Measurements from ENCODE around the gene GPR18.

The GPR18 gene

GRCh38 chr13:99290894-99291293 is 32.7 kb upstream of the GPR18 start:
- no peak for DNase-seq

GRCh38 chr13:99289674-99290337 is 31.6 kb upstream of the GPR18 start:
- DNase-seq: no peak

GRCh38 chr13:99289271-99289670 is 31.1 kb upstream of the GPR18 start:
- DNase-seq: no peak

GRCh38 chr13:99288089-99288488 is 29.9 kb upstream of the GPR18 start:
- DNase-seq: no peak

- no peak for DNase-seq
These were observed 29.4 kb upstream of the GPR18 start for GRCh38 chr13:99287551-99287950.

- no peak for DNase-seq
These were observed 27.4 kb upstream of the GPR18 start for GRCh38 chr13:99285432-99286182.

- no peak for DNase-seq
These were observed 24.4 kb upstream of the GPR18 start for GRCh38 chr13:99282264-99283231.

- DNase-seq: no peak
These were observed 23.7 kb upstream of the GPR18 start for GRCh38 chr13:99281811-99282263.

GRCh38 chr13:99280166-99280565 is 22.0 kb upstream of the GPR18 start:
- DNase-seq: no peak

- DNase-seq: no peak
These were observed 21.5 kb upstream of the GPR18 start for GRCh38 chr13:99279637-99280036.

- DNase-seq: no peak
These were observed 20.7 kb upstream of the GPR18 start for GRCh38 chr13:99278843-99279242.

- no peak for DNase-seq
These were observed 20.0 kb upstream of the GPR18 start for GRCh38 chr13:99278200-99278599.

- no peak for DNase-seq
These were observed 19.4 kb upstream of the GPR18 start for GRCh38 chr13:99277629-99278028.

- DNase-seq: no peak
These were observed 18.5 kb upstream of the GPR18 start for GRCh38 chr13:99276706-99277105.

GRCh38 chr13:99275093-99275469 is 16.9 kb upstream of the GPR18 start:
- DNase-seq: no peak

GRCh38 chr13:99273128-99273527 is 14.9 kb upstream of the GPR18 start:
- no peak for DNase-seq

GRCh38 chr13:99272481-99272880 is 14.3 kb upstream of the GPR18 start:
- no peak for DNase-seq

- DNase-seq: no peak
These were observed 13.1 kb upstream of the GPR18 start for GRCh38 chr13:99271249-99271648.

- DNase-seq: no peak
These were observed 12.3 kb upstream of the GPR18 start for GRCh38 chr13:99270518-99270917.

- no peak for DNase-seq
These were observed 11.6 kb upstream of the GPR18 start for GRCh38 chr13:99269627-99270241.

- no peak for DNase-seq
These were observed 10.6 kb upstream of the GPR18 start for GRCh38 chr13:99268822-99269221.

GRCh38 chr13:99267927-99268326 is 9.7 kb upstream of the GPR18 start:
- no peak for DNase-seq

- no peak for DNase-seq
These were observed 8.6 kb upstream of the GPR18 start for GRCh38 chr13:99266827-99267226.

All from retina (tissue), 1 donor.